Erythroblast (primary cell): ENCODE data around the gene DMD.

Source experiments
- DNase-seq, 2 experiments: peaks; one replicate each; lab custom pipeline; 2025; lab: John Stamatoyannopoulos, UW
- GATA1 ChIP-seq: IDR thresholded peaks from 2 replicates; pipeline ENCODE4 v1.6.1; 2011; ENCODE audit warnings: low read depth, mild to moderate bottlenecking, control low read depth, low read length, moderate library complexity
- POLR2A ChIP-seq: IDR thresholded peaks from 2 replicates; pipeline ENCODE4 v1.6.1; 2011; ENCODE audit warnings: mild to moderate bottlenecking, low read length

Gene DMD

DNA sequence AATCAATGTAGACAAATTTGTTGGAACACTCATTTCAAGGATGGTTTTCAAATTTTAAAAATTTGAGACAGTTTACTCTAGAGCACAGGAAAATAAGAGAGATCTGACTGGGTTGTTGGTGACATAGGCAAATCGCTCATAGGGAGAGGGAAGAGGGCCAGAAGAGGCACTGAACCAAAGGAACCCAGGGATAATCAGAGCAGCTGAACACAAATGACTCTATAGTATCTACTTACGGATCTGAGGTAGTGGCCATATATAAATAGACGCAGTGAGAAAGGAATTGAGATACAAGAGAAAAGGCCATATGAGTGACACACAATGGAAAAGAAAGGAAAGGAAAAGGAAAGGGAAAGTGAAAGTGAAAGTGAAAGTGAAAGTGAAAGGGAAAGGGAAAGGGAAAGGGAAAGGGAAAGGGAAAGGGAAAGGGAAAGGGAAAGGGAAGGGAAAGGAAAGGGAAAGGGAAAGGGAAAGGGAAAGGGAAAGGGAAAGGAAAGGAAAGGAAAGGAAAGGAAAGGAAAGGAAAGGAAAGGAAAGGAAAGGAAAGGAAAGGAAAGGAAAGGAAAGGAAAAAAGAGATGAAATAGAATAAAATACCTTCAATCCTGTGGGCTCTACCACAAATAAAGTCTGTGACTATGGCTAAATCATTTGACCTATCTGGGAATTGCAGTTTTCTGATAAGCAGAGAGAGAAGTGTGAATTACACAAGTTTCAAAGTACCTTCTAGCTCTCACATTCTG is 759.2 kb downstream of the DMD start:
- no peak for TF ChIP-seq POLR2A
- DNase-seq: peak in 1 of 2 experiments; percentile 2

DNA sequence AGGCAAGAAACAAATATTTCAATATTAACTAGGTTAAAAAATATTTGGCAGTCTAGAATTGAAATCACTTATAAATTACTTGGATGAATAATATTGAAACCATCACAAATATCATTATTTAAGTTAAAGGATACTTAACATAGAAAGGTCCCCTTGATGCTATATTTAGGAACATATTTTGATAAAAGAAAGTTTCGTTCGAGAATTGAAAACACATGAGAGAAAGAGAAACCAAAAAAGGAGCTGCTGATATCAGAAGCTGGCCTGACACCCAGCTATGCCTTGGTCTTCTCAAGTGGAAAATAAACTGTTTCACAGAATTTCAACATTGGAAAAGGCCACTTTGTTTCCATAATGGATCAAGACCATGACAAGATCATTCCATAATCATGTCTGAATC is 762.4 kb downstream of the DMD start:
- DNase-seq: no peak
- TF ChIP-seq POLR2A (no peak), GATA1 (no peak)

DNA sequence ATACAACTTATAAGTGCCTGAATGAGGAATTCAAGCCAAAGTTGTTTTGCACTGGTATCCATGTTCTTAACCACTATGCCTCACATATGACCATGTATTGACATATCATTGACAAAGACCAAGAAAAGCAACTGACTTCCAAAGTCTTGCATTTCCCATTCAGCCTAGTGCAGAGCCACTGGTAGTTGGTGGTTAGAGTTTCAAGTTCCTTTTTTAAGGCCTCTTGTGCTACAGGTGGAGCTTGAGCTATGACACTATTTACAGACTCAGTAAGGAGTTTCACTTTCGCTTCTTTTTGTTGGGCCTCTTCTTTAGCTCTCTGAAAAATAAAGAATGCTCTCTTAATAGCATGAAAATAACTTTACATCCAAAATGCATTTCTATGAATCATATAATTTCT is 763.0 kb downstream of the DMD start:
- no peak for DNase-seq

DNA sequence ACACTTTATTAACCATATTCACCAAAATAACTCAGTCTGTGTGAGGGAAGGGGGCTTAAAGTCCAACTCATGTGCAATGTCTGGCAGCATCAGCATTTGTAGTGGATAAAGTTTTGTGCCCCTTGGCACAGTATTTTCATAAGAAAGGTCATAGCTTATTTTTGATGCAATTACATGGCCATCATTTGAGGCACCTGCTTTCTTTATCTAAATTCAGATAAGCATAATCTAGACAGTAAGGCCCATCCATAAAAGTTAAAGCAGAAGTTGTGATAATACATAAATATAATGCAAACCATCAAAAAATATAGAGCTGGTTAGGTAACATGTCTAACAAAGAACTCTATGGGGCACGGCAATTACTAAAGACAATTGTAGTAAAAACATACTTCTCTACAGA is 763.7 kb downstream of the DMD start:
- TF ChIP-seq POLR2A (no peak), GATA1 (no peak)
- no peak for DNase-seq

More for the DNA sequence above, 763.0 kb downstream of the DMD start:
- TF ChIP-seq GATA1: no peak
- no peak for TF ChIP-seq POLR2A

DNA sequence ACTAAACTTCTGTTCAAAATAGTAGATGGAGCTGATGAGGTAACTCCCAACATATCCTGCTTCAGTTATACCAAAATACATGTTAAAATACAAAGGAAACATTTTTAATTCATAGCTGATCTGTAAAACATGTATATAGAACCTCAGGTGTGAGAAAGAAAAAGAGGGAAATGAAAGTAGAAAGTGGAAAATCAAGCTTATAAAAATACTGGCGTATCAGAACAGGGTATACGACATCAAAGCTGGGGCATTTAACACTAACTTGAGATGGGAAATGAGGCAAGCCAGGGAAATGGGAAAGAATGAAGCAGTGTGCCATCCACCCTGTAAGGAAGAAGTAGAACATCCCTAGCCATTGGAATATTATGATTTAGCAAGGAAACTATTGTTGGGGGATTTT is 767.5 kb downstream of the DMD start:
- TF ChIP-seq POLR2A (no peak), GATA1 (no peak)
- no peak for DNase-seq

DNA sequence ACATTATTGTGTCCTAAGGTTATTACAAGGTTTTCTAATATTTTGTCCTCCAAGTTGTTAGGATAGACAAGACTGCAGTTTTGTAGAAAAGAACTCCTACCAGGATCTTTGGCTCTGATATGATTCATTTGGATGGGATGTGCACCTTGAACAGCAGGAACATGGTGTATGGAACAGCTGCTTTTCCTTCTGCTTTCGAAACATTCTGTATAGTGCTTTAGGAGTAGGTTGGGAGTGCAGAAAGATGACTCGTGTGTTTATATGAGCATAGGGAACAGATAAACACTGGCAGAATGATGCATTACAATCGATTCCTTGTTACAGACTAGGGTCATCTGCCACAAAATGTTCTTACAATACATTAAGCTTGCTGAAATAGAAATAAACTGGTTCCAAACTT is 790.1 kb downstream of the DMD start:
- TF ChIP-seq GATA1: no peak
- TF ChIP-seq POLR2A: no peak
- DNase-seq: no peak

DNA sequence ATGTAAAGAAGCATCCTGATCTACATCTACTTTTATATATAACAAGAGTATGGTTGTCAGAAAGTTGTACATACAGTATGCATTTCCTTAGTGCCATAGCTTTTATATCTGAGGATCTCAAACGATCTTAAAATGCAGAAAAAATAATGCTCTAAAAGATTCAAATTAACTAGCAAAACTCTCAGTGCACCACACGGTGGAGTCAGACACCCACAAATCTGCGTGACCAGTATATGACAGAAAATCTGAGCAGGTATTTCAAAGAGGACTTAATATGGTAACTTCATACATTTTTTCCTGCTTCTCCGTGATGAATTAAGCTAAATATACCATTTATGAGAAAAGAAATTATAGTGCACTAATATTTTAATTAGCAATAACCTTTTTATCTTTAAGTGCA is 803.0 kb downstream of the DMD start:
- DNase-seq: peak in 1 of 2 experiments; percentile 0
- TF ChIP-seq POLR2A (no peak), GATA1 (no peak)

DNA sequence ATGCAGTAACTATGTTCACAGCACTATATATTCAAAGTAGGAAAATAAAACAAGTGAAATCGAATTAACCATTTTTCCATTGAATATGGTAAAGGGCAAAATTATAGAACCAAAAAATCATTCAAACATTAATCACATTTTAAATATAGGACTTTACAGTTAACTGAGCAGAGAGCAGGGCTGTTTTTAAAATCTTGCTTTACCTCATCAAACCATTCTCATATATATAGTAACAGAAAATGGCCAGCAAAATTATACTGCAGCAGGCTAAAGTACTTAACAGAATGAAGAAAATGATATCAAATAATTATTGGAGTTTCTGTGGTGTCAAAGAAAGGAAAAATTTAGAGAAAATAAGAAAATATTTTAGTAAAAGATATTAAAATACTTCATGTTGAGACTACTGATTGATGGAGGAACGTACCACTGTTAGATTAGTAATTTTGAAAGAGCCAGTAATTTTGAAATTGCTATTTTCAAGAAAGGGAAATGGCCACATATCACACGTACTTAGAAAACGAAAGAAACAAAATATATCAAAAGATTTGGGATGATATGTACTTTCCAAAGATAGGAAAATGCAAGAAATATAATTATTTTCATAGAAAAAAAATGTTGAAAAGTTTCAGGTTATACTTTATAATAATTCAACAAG is 813.7 kb downstream of the DMD start:
- TF ChIP-seq GATA1: no peak
- TF ChIP-seq POLR2A: no peak
- DNase-seq: no peak

DNA sequence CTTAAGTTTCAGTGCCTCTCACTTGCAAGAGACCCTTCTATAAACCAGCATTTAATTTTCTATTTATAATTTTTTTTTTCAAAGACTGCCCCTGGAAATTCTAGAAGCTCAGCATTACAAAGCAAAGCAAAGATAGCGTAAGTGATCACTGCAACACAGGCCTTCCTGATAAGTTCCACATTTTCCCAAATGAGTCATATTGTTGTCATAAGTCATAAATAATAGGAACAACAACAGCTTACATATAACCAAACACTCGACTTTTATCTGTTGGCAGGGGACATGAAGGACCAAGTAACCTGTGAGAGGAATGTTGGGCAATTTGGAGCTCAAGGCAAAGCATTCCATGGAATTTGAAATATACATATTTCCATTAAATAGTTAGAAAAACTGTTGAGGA is 815.5 kb downstream of the DMD start:
- TF ChIP-seq POLR2A: no peak
- no peak for TF ChIP-seq GATA1
- no peak for DNase-seq

DNA sequence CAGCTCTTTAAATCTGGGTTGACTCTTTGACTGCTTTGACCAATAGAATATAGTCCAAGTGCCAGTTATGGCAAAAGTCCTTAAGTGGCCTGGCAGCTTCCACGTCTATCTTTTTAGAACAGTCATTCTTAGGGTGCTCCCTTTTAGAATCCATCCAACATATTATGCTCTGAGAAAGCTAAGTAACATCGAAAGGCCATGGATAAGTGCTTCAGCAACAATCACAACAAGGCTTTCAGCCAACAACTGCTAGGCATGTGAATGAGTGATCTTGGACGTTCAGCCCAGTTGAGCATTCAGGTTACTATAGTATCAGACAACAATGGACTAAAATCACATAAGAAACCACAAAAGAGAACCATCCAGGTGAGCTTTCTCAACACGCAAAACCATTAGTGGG is 818.7 kb downstream of the DMD start:
- DNase-seq: no peak
- no peak for TF ChIP-seq GATA1
- TF ChIP-seq POLR2A: no peak

DNA sequence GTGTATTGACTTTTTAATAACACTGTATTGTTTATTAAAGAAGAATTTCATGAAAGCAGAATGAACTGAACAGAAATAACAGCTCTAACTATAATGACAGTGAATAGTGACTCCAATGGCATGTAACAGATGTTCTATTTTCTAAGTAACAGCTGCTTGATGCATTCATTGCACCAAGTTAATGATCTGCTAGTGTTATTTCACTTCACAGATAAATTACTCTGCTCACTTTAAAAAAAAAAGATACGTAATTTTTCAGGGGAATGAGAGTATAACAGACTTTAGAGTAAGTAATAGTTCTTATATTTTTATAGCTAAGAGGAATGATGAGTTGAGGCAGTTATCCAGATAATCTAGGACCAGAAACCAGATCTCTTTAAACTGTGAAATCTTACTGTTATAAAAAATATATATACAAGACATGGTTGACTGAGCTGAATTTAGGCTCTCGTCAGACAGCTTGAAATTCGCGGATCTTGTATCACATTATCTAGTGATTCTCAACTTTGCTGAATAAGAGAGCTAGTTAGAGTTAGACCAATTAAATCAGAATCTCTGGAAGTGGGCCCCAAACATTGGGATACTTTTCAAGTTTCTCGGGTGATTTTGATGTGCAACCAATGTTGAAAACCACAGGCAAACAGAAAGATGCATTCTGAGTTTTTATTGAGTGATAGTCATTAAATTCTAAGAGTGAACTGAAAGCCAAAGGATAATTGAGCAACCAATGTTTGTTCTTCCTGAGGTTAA is 840.7 kb downstream of the DMD start:
- no peak for TF ChIP-seq GATA1
- no peak for TF ChIP-seq POLR2A
- DNase-seq: no peak

DNA sequence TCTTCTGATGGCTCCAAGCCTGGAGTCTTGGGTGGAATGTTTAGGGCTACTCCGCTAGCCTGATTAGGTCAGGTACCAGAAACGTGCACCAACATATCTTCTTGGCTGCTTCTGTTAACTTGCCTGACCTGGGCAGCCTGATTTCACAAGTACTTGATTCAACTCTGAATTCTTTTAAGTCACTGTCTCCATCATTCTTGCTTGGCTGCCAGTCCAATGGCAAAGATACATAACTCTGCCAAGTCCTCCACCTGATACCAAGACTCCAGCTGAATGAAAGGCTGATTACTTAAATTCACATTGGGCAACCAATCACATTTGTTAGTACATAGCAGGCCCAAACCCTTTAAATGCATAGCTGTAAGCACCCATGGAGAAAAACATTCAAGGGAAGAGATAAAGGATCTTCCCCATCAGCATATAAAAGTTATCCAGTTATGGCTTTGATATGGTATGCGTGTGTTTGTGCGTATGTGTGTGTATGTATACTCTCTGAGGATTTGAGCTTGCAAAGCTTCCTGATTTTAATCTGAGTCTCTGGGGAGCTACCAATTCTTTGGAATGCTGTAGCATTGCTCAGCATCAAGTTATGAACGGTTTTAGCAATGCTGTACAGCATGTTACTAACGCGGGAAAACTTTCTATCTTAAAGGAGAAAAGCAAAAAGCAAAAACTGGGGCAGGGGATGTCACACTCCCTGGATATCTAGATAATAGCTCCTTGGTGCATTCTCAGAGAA is 917.2 kb downstream of the DMD start:
- TF ChIP-seq GATA1 (no peak), POLR2A (no peak)
- DNase-seq: no peak

DNA sequence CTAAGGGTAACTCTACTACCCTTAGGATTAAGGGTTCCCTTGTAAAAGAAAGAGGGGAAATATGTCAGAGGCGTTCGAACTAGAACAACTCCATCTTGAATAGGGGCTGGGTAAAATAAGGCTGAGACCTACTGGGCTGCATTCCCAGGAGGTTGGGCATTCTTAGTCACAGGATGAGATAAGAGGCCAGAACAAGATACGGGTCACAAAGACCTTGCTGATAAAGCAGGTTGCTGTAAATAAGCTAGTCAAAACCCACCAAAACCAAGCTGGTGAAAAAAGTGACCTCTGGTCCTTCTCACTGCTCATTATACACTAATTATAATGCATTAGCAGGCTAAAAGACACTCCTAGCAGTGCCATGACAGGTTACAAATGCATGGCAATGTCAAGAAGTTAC is 922.0 kb downstream of the DMD start:
- TF ChIP-seq POLR2A: no peak
- no peak for TF ChIP-seq GATA1

More for the DNA sequence above, 922.0 kb downstream of the DMD start:
- DNase-seq: no peak
